GM18505 (cell line): Measurements from ENCODE around the gene CFH.
"Not testable (repeated sequence)": the region's sequence is repeated elsewhere in the genome, so short reads cannot be mapped to it uniquely, and the experiment has no call there.

Experiments
- ATAC-seq: cut with Tn5 transposase; IDR thresholded peaks from one replicate; pipeline ENCODE4 v1.9.1; 2021; ENCODE audit not compliant: unreplicated experiment
- POLR2A ChIP-seq: IDR thresholded peaks from 4 replicates; pipeline ENCODE4 v1.6.1; 2011; ENCODE audit warnings: borderline replicate concordance; ENCODE audit not compliant: insufficient read depth, insufficient read length; ENCODE audit errors: extremely low read depth

Gene CFH

GRCh38 chr1:196651637-196652215 lies at the start of gene CFH:
Gene CFH (plus strand): TSS chr1:196652043. CDS start chr1:196652118, 75 bp downstream.
- ATAC-seq, result no peak

GRCh38 chr1:196603651-196604050 lies 48.2 kb upstream of the CFH start:
- no peak for ATAC-seq
- TF ChIP-seq POLR2A, result no peak

More at GRCh38 chr1:196651637-196652215, at the start of gene CFH:
- TF ChIP-seq POLR2A, result no peak

- TF ChIP-seq POLR2A, result no peak
Observed at GRCh38 chr1:196607981-196608380, 43.9 kb upstream of the CFH start.

GRCh38 chr1:196608390-196609369 lies 43.2 kb upstream of the CFH start, which contains the start of gene KCNT2:
Gene KCNT2 (minus strand): TSS chr1:196608440. CDS start chr1:196608309, 131 bp downstream.
- TF ChIP-seq POLR2A, result no peak
- peak; percentile 59 for ATAC-seq

More at GRCh38 chr1:196607981-196608380, 43.9 kb upstream of the CFH start:
- ATAC-seq, result no peak

GRCh38 chr1:196609370-196609737 lies 42.5 kb upstream of the CFH start:
- TF ChIP-seq POLR2A, result no peak
- peak; percentile 19 for ATAC-seq

GRCh38 chr1:196611873-196612272 lies 40.0 kb upstream of the CFH start:
- TF ChIP-seq POLR2A, result no peak
- ATAC-seq, result no peak

GRCh38 chr1:196619721-196620120 lies 32.1 kb upstream of the CFH start:
- no peak for ATAC-seq
- no peak for TF ChIP-seq POLR2A

GRCh38 chr1:196623079-196623478 lies 28.8 kb upstream of the CFH start:
- no peak for ATAC-seq
- TF ChIP-seq POLR2A, result no peak

GRCh38 chr1:196628838-196629237 lies 23.0 kb upstream of the CFH start:
- ATAC-seq, result no peak
- no peak for TF ChIP-seq POLR2A

- ATAC-seq, result no peak
Observed at GRCh38 chr1:196637606-196638005, 14.2 kb upstream of the CFH start.

GRCh38 chr1:196638466-196638865 lies 13.4 kb upstream of the CFH start:
- no peak for ATAC-seq
- TF ChIP-seq POLR2A, result no peak

More at GRCh38 chr1:196637606-196638005, 14.2 kb upstream of the CFH start:
- no peak for TF ChIP-seq POLR2A

GRCh38 chr1:196639291-196639690 lies 12.6 kb upstream of the CFH start:
- ATAC-seq, result not testable (repeated sequence)

GRCh38 chr1:196640976-196641375 lies 10.9 kb upstream of the CFH start:
- no peak for ATAC-seq
- TF ChIP-seq POLR2A, result no peak

- no peak for ATAC-seq
- TF ChIP-seq POLR2A, result no peak
Observed at GRCh38 chr1:196649990-196650389, 1.9 kb upstream of the CFH start.
